ENCODE data around the gene AKR7A2.

DNA sequence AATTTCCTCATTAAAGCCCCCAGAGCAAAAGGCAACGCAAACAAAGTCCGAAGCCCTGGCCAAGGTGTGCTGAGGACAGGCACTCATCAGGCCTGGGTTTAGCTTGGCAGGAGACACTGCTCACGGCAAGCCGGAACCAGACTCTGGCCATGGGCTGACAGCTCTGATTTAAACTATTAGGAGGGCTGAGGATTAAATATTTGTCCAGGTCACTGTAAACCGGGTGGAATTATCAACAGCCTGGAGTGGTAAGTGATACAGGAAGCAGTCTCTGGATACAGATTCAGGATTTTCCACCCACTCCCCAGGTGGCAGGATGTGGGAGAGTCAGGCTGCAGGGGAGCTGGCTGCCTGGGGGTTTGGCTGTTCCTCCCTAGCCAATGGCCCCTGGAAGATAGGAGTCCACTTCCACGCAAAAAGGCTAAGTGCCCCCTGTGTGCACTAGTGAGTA lies 42.6 kb upstream of the AKR7A2 start:
- TF ChIP-seq, protein P1, sequence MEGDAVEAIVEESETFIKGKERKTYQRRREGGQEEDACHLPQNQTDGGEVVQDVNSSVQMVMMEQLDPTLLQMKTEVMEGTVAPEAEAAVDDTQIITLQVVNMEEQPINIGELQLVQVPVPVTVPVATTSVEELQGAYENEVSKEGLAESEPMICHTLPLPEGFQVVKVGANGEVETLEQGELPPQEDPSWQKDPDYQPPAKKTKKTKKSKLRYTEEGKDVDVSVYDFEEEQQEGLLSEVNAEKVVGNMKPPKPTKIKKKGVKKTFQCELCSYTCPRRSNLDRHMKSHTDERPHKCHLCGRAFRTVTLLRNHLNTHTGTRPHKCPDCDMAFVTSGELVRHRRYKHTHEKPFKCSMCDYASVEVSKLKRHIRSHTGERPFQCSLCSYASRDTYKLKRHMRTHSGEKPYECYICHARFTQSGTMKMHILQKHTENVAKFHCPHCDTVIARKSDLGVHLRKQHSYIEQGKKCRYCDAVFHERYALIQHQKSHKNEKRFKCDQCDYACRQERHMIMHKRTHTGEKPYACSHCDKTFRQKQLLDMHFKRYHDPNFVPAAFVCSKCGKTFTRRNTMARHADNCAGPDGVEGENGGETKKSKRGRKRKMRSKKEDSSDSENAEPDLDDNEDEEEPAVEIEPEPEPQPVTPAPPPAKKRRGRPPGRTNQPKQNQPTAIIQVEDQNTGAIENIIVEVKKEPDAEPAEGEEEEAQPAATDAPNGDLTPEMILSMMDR (IDR thresholded peaks at IDR 0.05), result no peak
- no peak for TF ChIP-seq POLR2A (IDR thresholded peaks at IDR 0.05)
- no peak for TF ChIP-seq EP300 (IDR thresholded peaks at IDR 0.05)
- TF ChIP-seq POLR2AphosphoS5 (IDR thresholded peaks at IDR 0.05), result no peak
